HG02642 (cell line): ENCODE results near the gene MICALL1.

ENCODE experiments used
- ATAC-seq: cut with Tn5 transposase; IDR thresholded peaks from one replicate; pipeline ENCODE4 v1.9.1; 2021; ENCODE audit warnings: mild to moderate bottlenecking; ENCODE audit not compliant: unreplicated experiment, poor library complexity

Gene MICALL1

GRCh38 chr22:37904572-37905533, 1.2 kb upstream of the MICALL1 start:
- no peak for ATAC-seq

GRCh38 chr22:37906364-37907008, 389 bp downstream of the MICALL1 start:
- peak; percentile 41 for ATAC-seq

GRCh38 chr22:37907036-37907954, 1.2 kb downstream of the MICALL1 start:
- ATAC-seq, result no peak

GRCh38 chr22:37909766-37910165, 3.7 kb downstream of the MICALL1 start:
- no peak for ATAC-seq

GRCh38 chr22:37910890-37911672, 5.0 kb downstream of the MICALL1 start:
- no peak for ATAC-seq

- no peak for ATAC-seq
Measured at GRCh38 chr22:37911697-37912096, 5.6 kb downstream of the MICALL1 start.

GRCh38 chr22:37912171-37912570, 6.1 kb downstream of the MICALL1 start:
- no peak for ATAC-seq

- no peak for ATAC-seq
Measured at GRCh38 chr22:37913233-37913721, 7.2 kb downstream of the MICALL1 start.

GRCh38 chr22:37916311-37916710, 10.2 kb downstream of the MICALL1 start:
- no peak for ATAC-seq

- ATAC-seq, result no peak
Measured at GRCh38 chr22:37917874-37918548, 11.9 kb downstream of the MICALL1 start.

- no peak for ATAC-seq
Measured at GRCh38 chr22:37918580-37919270, 12.6 kb downstream of the MICALL1 start.

GRCh38 chr22:37920126-37920525, 14.0 kb downstream of the MICALL1 start:
- ATAC-seq, result no peak

- no peak for ATAC-seq
Measured at GRCh38 chr22:37922191-37922590, 16.1 kb downstream of the MICALL1 start.

- no peak for ATAC-seq
Measured at GRCh38 chr22:37923927-37924326, 17.8 kb downstream of the MICALL1 start.

- ATAC-seq, result no peak
Measured at GRCh38 chr22:37924386-37925065, 18.4 kb downstream of the MICALL1 start.

GRCh38 chr22:37925330-37925729, 19.2 kb downstream of the MICALL1 start:
- no peak for ATAC-seq

GRCh38 chr22:37925767-37926166, 19.7 kb downstream of the MICALL1 start:
- ATAC-seq, result no peak

- no peak for ATAC-seq
Measured at GRCh38 chr22:37926358-37926757, 20.3 kb downstream of the MICALL1 start.
